Panc1 (cell line): ENCODE data around the gene SHB. TPM values are rescaled to one million over a fixed set of nuclear protein-coding genes. Genes with fewer than 3 reads are reported as not detected.

Experiments
- ATAC-seq: fragments of 200-7000 bp; cut with Tn5 transposase; 2 replicates; pipeline ENCODE4 v1.9.1; 2020; ENCODE audit warnings: mild to moderate bottlenecking, moderate library complexity
- BruUV-seq: library from RNA; stranded (reverse); fragments of 400-500 nt; replicated peaks from 2 replicates; lab custom pipeline; 2021; lab: Mats Ljungman, UMichigan
- CTCF ChIA-PET: fragments of 300-600 bp; sonication (Branson Sonifier 250); formaldehyde crosslinking; loops from one replicate; lab custom pipeline; 2022; ENCODE audit warnings: antibody characterized with exemption; lab: Charles Lee
- POLR2A ChIA-PET: fragments of 300-600 bp; sonication (Branson Sonifier 250); formaldehyde crosslinking; loops from one replicate; lab custom pipeline; 2022; ENCODE audit warnings: antibody characterized with exemption; lab: Charles Lee
- DNase-seq: peaks from one replicate; pipeline ENCODE4 v3.0.0-alpha.2; 2010; ENCODE audit warnings: low read depth, low spot score
- H3K27ac ChIP-seq: 2 replicates; pipeline ENCODE4 v1.5.1; 2011; ENCODE audit warnings: mild to moderate bottlenecking, low read length, inconsistent platforms
- H3K27me3 ChIP-seq: fragments of 200-500 bp; sonication (Bioruptor generic); 2 replicates; pipeline ENCODE4 v1.6.0; 2014; ENCODE audit warnings: low read length, inconsistent platforms; ENCODE audit not compliant: control insufficient read depth, insufficient read depth
- H3K36me3 ChIP-seq: fragments of 200-500 bp; sonication (Bioruptor generic); 2 replicates; pipeline ENCODE4 v1.5.1; 2014; ENCODE audit warnings: inconsistent platforms, mild to moderate bottlenecking, low read length, moderate library complexity; ENCODE audit not compliant: control insufficient read depth, insufficient read depth
- H3K4me1 ChIP-seq: 2 replicates; pipeline ENCODE4 v1.5.1; 2011; ENCODE audit warnings: inconsistent platforms, mild to moderate bottlenecking, low read length, moderate library complexity; ENCODE audit not compliant: control insufficient read depth, insufficient read depth
- H3K4me3 ChIP-seq, 2 experiments: 2 replicates each; pipeline ENCODE4 v1.5.1; 2011 to 2012; ENCODE audit warnings: low read depth in 2 of 2, low read length in 2 of 2, mild to moderate bottlenecking in 2 of 2, inconsistent platforms in 1 of 2, moderate library complexity in 1 of 2
- H3K9me3 ChIP-seq: fragments of 200-500 bp; sonication (Bioruptor generic); 2 replicates; pipeline ENCODE4 v1.5.1; 2014; ENCODE audit warnings: low read depth, mild to moderate bottlenecking, inconsistent platforms, low read length, moderate library complexity; ENCODE audit not compliant: control insufficient read depth, insufficient read depth
- CTCF ChIP-seq: fragments of 450-650 bp; IDR thresholded peaks from 2 replicates; pipeline ENCODE4 v1.5.1; 2017; ENCODE audit warnings: mild to moderate bottlenecking
- POLR2AphosphoS5 ChIP-seq: IDR thresholded peaks from 2 replicates; pipeline ENCODE4 v1.6.1; 2012; ENCODE audit warnings: mild to moderate bottlenecking, low read depth, low read length, moderate library complexity
- SIN3A ChIP-seq: IDR thresholded peaks from 2 replicates; pipeline ENCODE4 v1.6.1; 2012; ENCODE audit warnings: low read depth, mild to moderate bottlenecking, low read length, moderate library complexity, borderline replicate concordance; ENCODE audit not compliant: insufficient read depth
- TCF7L2 ChIP-seq: IDR thresholded peaks from 2 replicates; pipeline ENCODE4 v1.6.1; 2011; ENCODE audit warnings: mild to moderate bottlenecking, low read depth, low read length, inconsistent platforms
- in situ Hi-C: cut with HindIII; loops from 2 replicates; pipeline ENCODE4 v1.10.0; 2016; ENCODE audit warnings: low sequenced_read_pairs, low pct_unique_long_range_greater_than_20kb
- intact Hi-C: fragments of 100-400 bp; cut with micrococcal nuclease; formaldehyde crosslinking; loops from one replicate; pipeline ENCODE4 v1.10.0; 2022; ENCODE audit not compliant: unreplicated experiment
- total RNA-seq: library from RNA; stranded (reverse); gene quantifications from one replicate; pipeline ENCODE4 v1.2.1, GENCODE V29; 2021; ENCODE audit not compliant: unreplicated experiment
- TF ChIP-seq, protein P1 (sequence below), 2 experiments: IDR thresholded peaks; 2 replicates each; pipeline ENCODE4 v1.6.1; 2011 to 2012; ENCODE audit warnings: low read depth in 2 of 2, control low read depth in 1 of 2, low read length in 1 of 2, mild to moderate bottlenecking in 1 of 2, moderate library complexity in 1 of 2; ENCODE audit not compliant: insufficient read depth in 1 of 2

Gene SHB
- total RNA-seq, 1 experiment from 2014 or later: 59.9 TPM

- CTCF ChIA-PET: interaction anchor here (1.1 kb wide), 1 partner anchor 110 kb away, joined by 3 read pairs; no protein-coding TSS in a partner anchor
Measured at GRCh38 chr9:38019731-38020130, 49.3 kb downstream of the SHB start.

DNA sequence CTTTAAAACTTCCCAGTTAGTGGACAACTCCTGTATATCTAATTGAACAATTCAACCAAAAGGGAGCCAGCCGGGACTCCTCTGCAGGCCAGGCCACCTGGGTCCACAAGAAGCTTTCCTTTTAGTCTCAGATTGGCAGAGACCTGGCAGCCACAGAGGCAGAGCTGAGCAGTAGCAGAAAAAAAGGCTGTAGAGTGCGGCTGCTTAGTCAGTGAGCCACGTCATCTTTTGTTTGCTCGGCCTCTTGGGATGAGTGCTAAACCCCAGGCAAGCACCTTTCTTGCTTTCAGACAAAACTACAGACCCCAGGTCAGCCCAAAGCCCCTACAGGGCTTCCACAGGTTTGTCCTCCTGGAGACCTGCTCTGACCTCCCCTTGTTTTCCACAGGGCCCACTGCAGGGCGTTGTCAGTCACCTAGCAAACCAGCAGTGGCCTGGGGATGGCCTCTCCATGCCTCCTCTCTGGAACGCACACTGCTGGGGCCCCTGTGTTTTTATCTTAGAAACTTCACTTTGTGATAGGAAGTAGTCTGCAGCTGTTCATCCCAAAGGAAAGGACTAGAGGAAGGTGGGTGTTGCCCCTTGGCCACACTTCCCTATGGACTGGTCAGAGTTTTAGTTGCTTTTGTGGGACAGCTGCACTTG lies 49.9 kb downstream of the SHB start:
- CTCF ChIA-PET: interaction anchor here (1.1 kb wide), 1 partner anchor 110 kb away, joined by 3 read pairs; no protein-coding TSS in a partner anchor
- peak; percentile 81 for ATAC-seq

More at GRCh38 chr9:38019731-38020130, 49.3 kb downstream of the SHB start:
- intact Hi-C loops: loop anchor here (5.0 kb wide), 1 partner anchor 48 kb away; the partner anchor contains the start of gene SHB
- Histone ChIP-seq H3K4me3 (peak overlapping the region in 1 of 2 experiments; percentile 13; a peak in 1 of 4 replicates), H3K9me3 (no peaks in the 10 kb centered on the region), H3K36me3 (peaks cover 2% of the 10 kb centered on the region; the same call in 1 of the 2 replicates), H3K4me1 (peaks cover 97% of the 10 kb centered on the region), H3K27ac (peak overlapping the region; percentile 92), H3K27me3 (no peaks in the 10 kb centered on the region)
- no TSS peak for BruUV-seq
- in situ Hi-C loops: no loop called here
- TF ChIP-seq, protein P1, sequence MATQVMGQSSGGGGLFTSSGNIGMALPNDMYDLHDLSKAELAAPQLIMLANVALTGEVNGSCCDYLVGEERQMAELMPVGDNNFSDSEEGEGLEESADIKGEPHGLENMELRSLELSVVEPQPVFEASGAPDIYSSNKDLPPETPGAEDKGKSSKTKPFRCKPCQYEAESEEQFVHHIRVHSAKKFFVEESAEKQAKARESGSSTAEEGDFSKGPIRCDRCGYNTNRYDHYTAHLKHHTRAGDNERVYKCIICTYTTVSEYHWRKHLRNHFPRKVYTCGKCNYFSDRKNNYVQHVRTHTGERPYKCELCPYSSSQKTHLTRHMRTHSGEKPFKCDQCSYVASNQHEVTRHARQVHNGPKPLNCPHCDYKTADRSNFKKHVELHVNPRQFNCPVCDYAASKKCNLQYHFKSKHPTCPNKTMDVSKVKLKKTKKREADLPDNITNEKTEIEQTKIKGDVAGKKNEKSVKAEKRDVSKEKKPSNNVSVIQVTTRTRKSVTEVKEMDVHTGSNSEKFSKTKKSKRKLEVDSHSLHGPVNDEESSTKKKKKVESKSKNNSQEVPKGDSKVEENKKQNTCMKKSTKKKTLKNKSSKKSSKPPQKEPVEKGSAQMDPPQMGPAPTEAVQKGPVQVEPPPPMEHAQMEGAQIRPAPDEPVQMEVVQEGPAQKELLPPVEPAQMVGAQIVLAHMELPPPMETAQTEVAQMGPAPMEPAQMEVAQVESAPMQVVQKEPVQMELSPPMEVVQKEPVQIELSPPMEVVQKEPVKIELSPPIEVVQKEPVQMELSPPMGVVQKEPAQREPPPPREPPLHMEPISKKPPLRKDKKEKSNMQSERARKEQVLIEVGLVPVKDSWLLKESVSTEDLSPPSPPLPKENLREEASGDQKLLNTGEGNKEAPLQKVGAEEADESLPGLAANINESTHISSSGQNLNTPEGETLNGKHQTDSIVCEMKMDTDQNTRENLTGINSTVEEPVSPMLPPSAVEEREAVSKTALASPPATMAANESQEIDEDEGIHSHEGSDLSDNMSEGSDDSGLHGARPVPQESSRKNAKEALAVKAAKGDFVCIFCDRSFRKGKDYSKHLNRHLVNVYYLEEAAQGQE (IDR thresholded peaks at IDR 0.05; ENCODE audit: insufficient read depth in 1 of 2, low read depth in 2 of 2, low read length in 1 of 2): no peak
- TF ChIP-seq POLR2AphosphoS5 (no peak), SIN3A (no peak), CTCF (no peak), TCF7L2 (no peak)
- POLR2A ChIA-PET: no interaction called here
- DNase-seq (no peak), ATAC-seq (no peak)

More for the DNA sequence above, 49.9 kb downstream of the SHB start:
- H3K27ac ChIP-seq: peak overlapping the region; percentile 92
- H3K4me3 ChIP-seq: peak overlapping the region in 1 of 2 experiments; percentile 18; a peak in 1 of 4 replicates
- intact Hi-C loops: loop anchor here (5.0 kb wide), 1 partner anchor 48 kb away; the partner anchor contains the start of gene SHB
- TF ChIP-seq TCF7L2 (no peak), POLR2AphosphoS5 (no peak), CTCF (no peak), SIN3A (no peak)
- TF ChIP-seq, protein P1 (IDR thresholded peaks at IDR 0.05; ENCODE audit: insufficient read depth in 1 of 2, low read depth in 2 of 2, low read length in 1 of 2): no peak
- no peaks in the 10 kb centered on the region for H3K9me3 ChIP-seq
- peaks cover 2% of the 10 kb centered on the region; the same call in 1 of the 2 replicates for H3K36me3 ChIP-seq
- peaks cover 91% of the 10 kb centered on the region for H3K4me1 ChIP-seq
- BruUV-seq: no TSS peak
- in situ Hi-C loops: no loop called here
- H3K27me3 ChIP-seq: no peaks in the 10 kb centered on the region
- POLR2A ChIA-PET: no interaction called here
- no peak for DNase-seq
